OCI-LY1 (cell line): ENCODE results near the gene GDF15.

Source experiments
- H2AFZ ChIP-seq: fragments of 200-600 bp; sonication (generic), shearing (Covaris generic); 2 replicates; pipeline ENCODE4 v1.6.0; 2014; ENCODE audit warnings: antibody characterized with exemption, mild to moderate bottlenecking, low read length
- H3F3A ChIP-seq: fragments of 200-600 bp; sonication (generic), shearing (Covaris generic); 2 replicates; pipeline ENCODE4 v1.6.0; 2014; ENCODE audit warnings: mild to moderate bottlenecking, antibody characterized with exemption, low read length, moderate library complexity; ENCODE audit not compliant: insufficient read depth
- H3K27ac ChIP-seq: fragments of 200-600 bp; sonication (generic); 2 replicates; pipeline ENCODE4 v1.5.1; 2014; ENCODE audit warnings: low read length, mixed run types, mild to moderate bottlenecking, low read depth; ENCODE audit not compliant: poor library complexity, severe bottlenecking
- H3K27me3 ChIP-seq: fragments of 200-600 bp; sonication (generic); 2 replicates; pipeline ENCODE4 v1.6.0; 2014; ENCODE audit warnings: antibody characterized with exemption, mild to moderate bottlenecking, low read length, moderate library complexity; ENCODE audit not compliant: insufficient read depth
- H3K36me3 ChIP-seq: fragments of 200-600 bp; sonication (generic); 2 replicates; pipeline ENCODE4 v1.6.1; 2014; ENCODE audit warnings: mild to moderate bottlenecking, antibody characterized with exemption, low read length, moderate library complexity, mixed read lengths; ENCODE audit not compliant: insufficient read depth
- H3K4me1 ChIP-seq: fragments of 200-600 bp; sonication (generic); 2 replicates; pipeline ENCODE4 v1.5.1; 2014; ENCODE audit warnings: mild to moderate bottlenecking, low read length, moderate library complexity; ENCODE audit not compliant: insufficient read depth, severe bottlenecking
- H3K4me2 ChIP-seq: fragments of 200-600 bp; sonication (generic), shearing (Covaris generic); 2 replicates; pipeline ENCODE4 v1.6.1; 2014; ENCODE audit warnings: low read length
- H3K4me3 ChIP-seq: fragments of 200-600 bp; sonication (generic); 2 replicates; pipeline ENCODE4 v1.5.1; 2014; ENCODE audit warnings: low read length, low read depth, mild to moderate bottlenecking, mixed read lengths; ENCODE audit not compliant: poor library complexity, severe bottlenecking
- H3K79me2 ChIP-seq: fragments of 200-600 bp; shearing (Covaris generic); 2 replicates; pipeline ENCODE4 v1.6.1; 2016; ENCODE audit warnings: mixed run types, low read length, mixed read lengths; ENCODE audit not compliant: insufficient read depth
- H3K9ac ChIP-seq: fragments of 200-600 bp; sonication (generic), shearing (Covaris generic); 2 replicates; pipeline ENCODE4 v1.6.1; 2014; ENCODE audit warnings: mild to moderate bottlenecking, low read length, mixed read lengths
- H3K9me2 ChIP-seq: fragments of 200-600 bp; sonication (generic), shearing (Covaris generic); 2 replicates; pipeline ENCODE4 v1.6.1; 2014; ENCODE audit warnings: low read depth, mild to moderate bottlenecking, low read length, mixed read lengths
- H3K9me3 ChIP-seq: fragments of 200-600 bp; shearing (Covaris generic); 2 replicates; pipeline ENCODE4 v1.6.1; 2014; ENCODE audit warnings: low read length, mixed read lengths
- H4K20me1 ChIP-seq: fragments of 200-600 bp; sonication (generic), shearing (Covaris generic); 2 replicates; pipeline ENCODE4 v1.6.0; 2016; ENCODE audit warnings: mild to moderate bottlenecking, low read length; ENCODE audit not compliant: insufficient read depth
- CTCF ChIP-seq: fragments of 200-600 bp; sonication (generic), shearing (Covaris generic); IDR thresholded peaks from 2 replicates; pipeline ENCODE4 v1.5.1; 2017; ENCODE audit warnings: mild to moderate bottlenecking, antibody characterized with exemption, low read length, moderate library complexity, mixed read lengths
- EZH2 ChIP-seq: fragments of 200-600 bp; sonication (generic), shearing (Covaris generic); IDR thresholded peaks from 2 replicates; pipeline ENCODE4 v1.8.0; 2017; ENCODE audit warnings: borderline replicate concordance, mixed run types, mild to moderate bottlenecking, antibody characterized with exemption, low read length, moderate library complexity, mixed read lengths

The GDF15 gene

GRCh38 chr19:18344582-18344950, 41.4 kb upstream of the GDF15 start:
- Histone ChIP-seq H3K79me2 (no peaks in the 10 kb centered on the region), H3F3A (no peaks in the 10 kb centered on the region), H3K9me2 (no peaks in the 10 kb centered on the region), H3K4me1 (peaks cover 14% of the 10 kb centered on the region), H3K27ac (no peak overlapping the region), H3K4me2 (no peak overlapping the region), H3K27me3 (no peaks in the 10 kb centered on the region), H3K4me3 (no peak overlapping the region), H4K20me1 (no peaks in the 10 kb centered on the region), H2AFZ (no peak overlapping the region), H3K9ac (no peak overlapping the region), H3K36me3 (peaks cover 4% of the 10 kb centered on the region; the same call in 1 of the 2 replicates), H3K9me3 (no peaks in the 10 kb centered on the region)
- TF ChIP-seq EZH2 (no peak), CTCF (no peak)

GRCh38 chr19:18345296-18345695, 40.7 kb upstream of the GDF15 start:
- no peaks in the 10 kb centered on the region for H3K9me2 ChIP-seq
- H3K9ac ChIP-seq = no peak overlapping the region
- H4K20me1 ChIP-seq = no peaks in the 10 kb centered on the region
- H3K36me3 ChIP-seq = peaks cover 5% of the 10 kb centered on the region; the same call in 1 of the 2 replicates
- peaks cover 7% of the 10 kb centered on the region for H3K4me1 ChIP-seq
- no peak overlapping the region for H3K4me3 ChIP-seq
- no peak overlapping the region for H2AFZ ChIP-seq
- H3K27ac ChIP-seq = no peak overlapping the region
- no peaks in the 10 kb centered on the region for H3K27me3 ChIP-seq
- H3K79me2 ChIP-seq = no peaks in the 10 kb centered on the region
- TF ChIP-seq CTCF (no peak), EZH2 (no peak)
- H3K9me3 ChIP-seq = no peaks in the 10 kb centered on the region
- no peaks in the 10 kb centered on the region for H3F3A ChIP-seq
- H3K4me2 ChIP-seq = no peak overlapping the region

- Histone ChIP-seq H3K4me3 (no peak overlapping the region), H3K36me3 (peaks cover 8% of the 10 kb centered on the region; the same call in 1 of the 2 replicates), H3F3A (no peaks in the 10 kb centered on the region), H3K79me2 (no peaks in the 10 kb centered on the region), H3K4me1 (peaks cover 7% of the 10 kb centered on the region), H3K9me2 (no peaks in the 10 kb centered on the region), H3K27ac (no peak overlapping the region), H3K27me3 (no peaks in the 10 kb centered on the region), H3K9me3 (no peaks in the 10 kb centered on the region), H3K9ac (no peak overlapping the region), H3K4me2 (no peak overlapping the region), H4K20me1 (no peaks in the 10 kb centered on the region), H2AFZ (no peak overlapping the region)
- no peak for TF ChIP-seq CTCF
- no peak for TF ChIP-seq EZH2
These were observed 39.9 kb upstream of the GDF15 start for GRCh38 chr19:18346091-18346490.
